GM21737 (cell line): ENCODE measurements around the gene SMAD9.

Experiments
- ATAC-seq: cut with Tn5 transposase; IDR thresholded peaks from one replicate; pipeline ENCODE4 v1.9.1; 2021; ENCODE audit warnings: mild to moderate bottlenecking, moderate library complexity; ENCODE audit not compliant: unreplicated experiment

Gene SMAD9

GRCh38 chr13:36820222-36820621 is 99.8 kb downstream of the SMAD9 start:
- ATAC-seq: peak; percentile 41

- peak; percentile 11 for ATAC-seq
These were observed 100.3 kb downstream of the SMAD9 start for GRCh38 chr13:36819739-36820090.

GRCh38 chr13:36818804-36819738 is 101.0 kb downstream of the SMAD9 start, which contains the start of gene RFXAP:
RFXAP (plus strand) TSS chr13:36819222; CDS start chr13:36819358, 136 bp downstream.
- ATAC-seq: peak; percentile 86

- no peak for ATAC-seq
These were observed 101.8 kb downstream of the SMAD9 start for GRCh38 chr13:36817996-36818803.

GRCh38 chr13:36815062-36815461 is 105.0 kb downstream of the SMAD9 start:
- no peak for ATAC-seq

- ATAC-seq: no peak
These were observed 105.6 kb downstream of the SMAD9 start for GRCh38 chr13:36814465-36814864.

GRCh38 chr13:36813225-36813624 is 106.8 kb downstream of the SMAD9 start:
- no peak for ATAC-seq

GRCh38 chr13:36807616-36808015 is 112.4 kb downstream of the SMAD9 start:
- no peak for ATAC-seq

- ATAC-seq: no peak
These were observed 113.9 kb downstream of the SMAD9 start for GRCh38 chr13:36806102-36806501.

GRCh38 chr13:36804588-36804987 is 115.5 kb downstream of the SMAD9 start:
- no peak for ATAC-seq

- no peak for ATAC-seq
These were observed 119.0 kb downstream of the SMAD9 start for GRCh38 chr13:36801035-36801434.

- no peak for ATAC-seq
These were observed 124.0 kb downstream of the SMAD9 start for GRCh38 chr13:36796052-36796451.

GRCh38 chr13:36795463-36795862 is 124.6 kb downstream of the SMAD9 start:
- ATAC-seq: no peak
